ENCODE results near the gene NDUFV2.

Gene NDUFV2

GRCh38 chr18:9058406-9058805 is 44.1 kb upstream of the NDUFV2 start:
- no peak for DNase-seq
- Histone ChIP-seq H3K4me3 (ENCODE audit: low read depth, low read length) (no peak overlapping the region), H3K27me3 (replicated peaks) (no peaks in the 10 kb centered on the region), H3K36me3 (replicated peaks) (no peaks in the 10 kb centered on the region), H3K27ac (no peak overlapping the region)
- in situ Hi-C loops (cut with HindIII; ENCODE audit: low pct_ligation_motif_present, low sequenced_read_pairs) = no loop called here
- no peak for TF ChIP-seq CTCF (IDR thresholded peaks at IDR 0.05; ENCODE audit: low read depth, low read length, missing control alignments)

- in situ Hi-C loops (cut with HindIII; ENCODE audit: low pct_ligation_motif_present, low sequenced_read_pairs) = no loop called here
- no peak overlapping the region for H3K27ac ChIP-seq
These were observed 40.1 kb upstream of the NDUFV2 start for GRCh38 chr18:9062418-9062751.

GRCh38 chr18:9065864-9066263 is 36.6 kb upstream of the NDUFV2 start:
- in situ Hi-C loops (cut with HindIII; ENCODE audit: low pct_ligation_motif_present, low sequenced_read_pairs) = no loop called here
- Histone ChIP-seq H3K36me3 (replicated peaks) (no peaks in the 10 kb centered on the region), H3K4me3 (ENCODE audit: low read depth, low read length) (no peak overlapping the region), H3K27ac (no peak overlapping the region), H3K27me3 (replicated peaks) (no peaks in the 10 kb centered on the region)
- no peak for TF ChIP-seq CTCF (IDR thresholded peaks at IDR 0.05; ENCODE audit: low read depth, low read length, missing control alignments)
- DNase-seq = no peak

More at GRCh38 chr18:9062418-9062751, 40.1 kb upstream of the NDUFV2 start:
- no peaks in the 10 kb centered on the region for H3K36me3 ChIP-seq (replicated peaks)
- no peaks in the 10 kb centered on the region for H3K27me3 ChIP-seq (replicated peaks)
- no peak for TF ChIP-seq CTCF (IDR thresholded peaks at IDR 0.05; ENCODE audit: low read depth, low read length, missing control alignments)
- no peak for DNase-seq
- H3K4me3 ChIP-seq (ENCODE audit: low read depth, low read length) = no peak overlapping the region

- H3K27ac ChIP-seq = no peak overlapping the region
- H3K4me3 ChIP-seq (ENCODE audit: low read depth, low read length) = no peak overlapping the region
- H3K27me3 ChIP-seq (replicated peaks) = no peaks in the 10 kb centered on the region
- H3K36me3 ChIP-seq (replicated peaks) = no peaks in the 10 kb centered on the region
- TF ChIP-seq CTCF (IDR thresholded peaks at IDR 0.05; ENCODE audit: low read depth, low read length, missing control alignments) = no peak
- DNase-seq = no peak
- in situ Hi-C loops (cut with HindIII; ENCODE audit: low pct_ligation_motif_present, low sequenced_read_pairs) = no loop called here
These were observed 36.1 kb upstream of the NDUFV2 start for GRCh38 chr18:9066358-9066757.

DNA sequence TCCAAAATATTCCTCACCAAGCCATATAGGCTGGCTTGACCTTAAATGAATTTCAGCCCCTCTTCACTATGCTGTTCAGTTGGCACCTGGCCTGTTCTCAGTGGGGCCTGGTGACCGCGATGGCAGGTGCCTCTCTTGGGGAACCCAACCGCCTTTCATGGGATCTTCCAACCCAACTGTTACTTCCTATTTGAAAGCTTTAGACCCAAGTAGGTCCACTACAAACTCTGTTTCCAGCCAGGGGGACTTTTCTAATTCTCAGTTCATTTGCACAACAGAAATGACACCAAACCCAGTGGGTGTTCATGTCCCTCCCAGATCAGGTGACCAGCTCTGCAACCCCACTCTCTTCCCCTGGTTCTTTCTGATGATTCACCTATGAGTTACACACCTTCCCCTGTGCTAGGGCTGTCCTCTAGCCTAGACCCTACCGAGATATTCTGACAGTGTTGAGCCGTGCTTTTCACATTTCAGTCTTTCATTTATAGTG is 35.6 kb upstream of the NDUFV2 start:
- Histone ChIP-seq H3K27me3 (replicated peaks) (no peaks in the 10 kb centered on the region), H3K4me3 (ENCODE audit: low read depth, low read length) (no peak overlapping the region), H3K36me3 (replicated peaks) (no peaks in the 10 kb centered on the region), H3K27ac (no peak overlapping the region)
- in situ Hi-C loops (cut with HindIII; ENCODE audit: low pct_ligation_motif_present, low sequenced_read_pairs) = no loop called here
- no peak for TF ChIP-seq CTCF (IDR thresholded peaks at IDR 0.05; ENCODE audit: low read depth, low read length, missing control alignments)
- DNase-seq = no peak

DNA sequence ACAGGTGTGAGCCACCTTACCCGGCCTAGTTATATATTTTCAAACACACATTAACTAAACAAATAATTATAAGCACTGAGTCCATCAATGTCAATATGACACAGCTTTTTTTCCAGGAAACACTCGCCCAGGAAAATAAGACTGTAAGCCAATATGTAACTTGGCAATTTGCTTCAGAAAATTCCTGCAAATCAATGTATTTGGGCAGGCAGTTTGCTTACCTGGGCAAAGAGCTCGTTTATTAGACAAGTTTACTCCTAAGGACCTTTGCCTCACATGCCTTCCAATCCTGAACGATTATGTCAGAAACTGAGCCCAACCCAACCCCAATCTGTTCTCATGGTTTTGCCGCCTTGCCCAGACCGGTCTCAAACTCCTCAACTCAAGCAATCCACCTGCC is 34.7 kb upstream of the NDUFV2 start:
- H3K27ac ChIP-seq = no peak overlapping the region
- H3K4me3 ChIP-seq (ENCODE audit: low read depth, low read length) = no peak overlapping the region
- no peak for TF ChIP-seq CTCF (IDR thresholded peaks at IDR 0.05; ENCODE audit: low read depth, low read length, missing control alignments)
- H3K27me3 ChIP-seq (replicated peaks) = no peaks in the 10 kb centered on the region
- in situ Hi-C loops (cut with HindIII; ENCODE audit: low pct_ligation_motif_present, low sequenced_read_pairs) = no loop called here
- no peak for DNase-seq
- no peaks in the 10 kb centered on the region for H3K36me3 ChIP-seq (replicated peaks)

Measured in brain microvascular endothelial cell (primary cell).